WTC11 (cell line): ENCODE results near the gene ABCC4. TPM values are rescaled to one million over a fixed set of nuclear protein-coding genes. Genes with fewer than 3 reads are reported as not detected.

Experiments
- ATAC-seq: fragments of 200-7000 bp; cut with Tn5 transposase; 2 replicates; pipeline ENCODE4 v1.10.0; 2021; ENCODE audit warnings: mild to moderate bottlenecking, moderate library complexity
- CTCF ChIA-PET: fragments of 300-600 bp; sonication (Branson Sonifier 250); formaldehyde crosslinking; loops from one replicate; lab custom pipeline; 2021; ENCODE audit warnings: antibody characterized with exemption; lab: Charles Lee
- POLR2A ChIA-PET: fragments of 350-600 bp; sonication (Branson Sonifier 250); formaldehyde crosslinking; loops from one replicate; lab custom pipeline; 2021; ENCODE audit warnings: antibody characterized with exemption; lab: Charles Lee
- DNase-seq: peaks from one replicate; pipeline ENCODE4 v3.0.0; 2021; ENCODE audit warnings: low spot score
- H3K27ac Mint-ChIP-seq: 2 replicates; pipeline ENCODE4 v1.8.0; 2021; ENCODE audit warnings: mixed read lengths
- H3K27me3 Mint-ChIP-seq: 2 replicates; pipeline ENCODE4 v1.8.0; 2021; ENCODE audit warnings: low read depth, mild to moderate bottlenecking, moderate library complexity, mixed read lengths
- H3K36me3 Mint-ChIP-seq: 2 replicates; pipeline ENCODE4 v1.8.0; 2021; ENCODE audit warnings: mixed read lengths
- H3K4me1 Mint-ChIP-seq: 2 replicates; pipeline ENCODE4 v1.8.0; 2022; ENCODE audit warnings: mixed read lengths
- H3K4me3 Mint-ChIP-seq: 2 replicates; pipeline ENCODE4 v1.8.0; 2021; ENCODE audit warnings: mild to moderate bottlenecking, moderate library complexity, mixed read lengths
- H3K9me3 Mint-ChIP-seq: 2 replicates; pipeline ENCODE4 v1.8.0; 2021; ENCODE audit warnings: mixed read lengths
- CBFB ChIP-seq: sonication (generic); formaldehyde crosslinking; IDR thresholded peaks from 2 replicates; pipeline ENCODE4 v1.8.1; 2022; ENCODE audit warnings: mild to moderate bottlenecking, low read depth, missing genetic modification reagents
- GABPB1 ChIP-seq: sonication (generic); formaldehyde crosslinking; IDR thresholded peaks from 2 replicates; pipeline ENCODE4 v1.8.1; 2023; ENCODE audit warnings: mild to moderate bottlenecking, missing genetic modification reagents
- IRF2 ChIP-seq: sonication (generic); formaldehyde crosslinking; IDR thresholded peaks from 2 replicates; pipeline ENCODE4 v1.8.0; 2022; ENCODE audit warnings: low read depth, missing genetic modification reagents, borderline replicate concordance
- KAT7 ChIP-seq: sonication (generic); formaldehyde crosslinking; IDR thresholded peaks from 2 replicates; pipeline ENCODE4 v1.8.1; 2023; ENCODE audit warnings: missing genetic modification reagents, mild to moderate bottlenecking, borderline replicate concordance
- NFE2L1 ChIP-seq: sonication (generic); formaldehyde crosslinking; IDR thresholded peaks from 2 replicates; pipeline ENCODE4 v1.8.1; 2023; ENCODE audit warnings: missing genetic modification reagents
- NR2C2 ChIP-seq: sonication (generic); formaldehyde crosslinking; IDR thresholded peaks from 2 replicates; pipeline ENCODE4 v1.8.0; 2022; ENCODE audit warnings: mild to moderate bottlenecking, missing genetic modification reagents
- PRDM15 ChIP-seq: sonication (generic); formaldehyde crosslinking; IDR thresholded peaks from 2 replicates; pipeline ENCODE4 v1.8.0; 2022; ENCODE audit warnings: missing genetic modification reagents
- RORB ChIP-seq: fragments of 250-450 bp; sonication (Bioruptor Pico); IDR thresholded peaks from 2 replicates; pipeline ENCODE4 v1.9.0; 2021; ENCODE audit warnings: mild to moderate bottlenecking
- SMAD4 ChIP-seq: sonication (generic); formaldehyde crosslinking; IDR thresholded peaks from 2 replicates; pipeline ENCODE4 v1.8.0; 2022; ENCODE audit warnings: mild to moderate bottlenecking, missing genetic modification reagents
- total RNA-seq: library from RNA; stranded (reverse); gene quantifications from 3 replicates; pipeline ENCODE4 v1.2.3, GENCODE V29; 2021
- TF ChIP-seq, protein P1 (sequence below): sonication (generic); formaldehyde crosslinking; IDR thresholded peaks from 2 replicates; pipeline ENCODE4 v1.8.1; 2023; ENCODE audit warnings: mild to moderate bottlenecking, missing genetic modification reagents, borderline replicate concordance
- TF ChIP-seq, protein P2 (sequence below): sonication (generic); formaldehyde crosslinking; IDR thresholded peaks from 2 replicates; pipeline ENCODE4 v1.8.1; 2022; ENCODE audit warnings: mild to moderate bottlenecking, moderate library complexity, missing genetic modification reagents
- TF ChIP-seq, protein P3 (sequence below): sonication (generic); formaldehyde crosslinking; IDR thresholded peaks from 2 replicates; pipeline ENCODE4 v1.8.0; 2023; ENCODE audit warnings: missing genetic modification reagents, mild to moderate bottlenecking, borderline replicate concordance

The ABCC4 gene
- total RNA-seq, 1 experiment from 2014 or later = 7.2 TPM

- H3K9me3 Mint-ChIP-seq = peaks cover 15% of the 10 kb centered on the region
- DNase-seq = no peak
- ChIA-PET POLR2A (no interaction called here), CTCF (no interaction called here)
- H3K4me3 Mint-ChIP-seq = no peak overlapping the region
- no peak overlapping the region for H3K27ac Mint-ChIP-seq
- H3K36me3 Mint-ChIP-seq = 0 out of 2 replicates have a peak, but pooled peaks cover 4% of the 10 kb centered on the region
- peaks cover 3% of the 10 kb centered on the region; the same call in 1 of the 2 replicates for H3K27me3 Mint-ChIP-seq
- TF ChIP-seq, protein P1, sequence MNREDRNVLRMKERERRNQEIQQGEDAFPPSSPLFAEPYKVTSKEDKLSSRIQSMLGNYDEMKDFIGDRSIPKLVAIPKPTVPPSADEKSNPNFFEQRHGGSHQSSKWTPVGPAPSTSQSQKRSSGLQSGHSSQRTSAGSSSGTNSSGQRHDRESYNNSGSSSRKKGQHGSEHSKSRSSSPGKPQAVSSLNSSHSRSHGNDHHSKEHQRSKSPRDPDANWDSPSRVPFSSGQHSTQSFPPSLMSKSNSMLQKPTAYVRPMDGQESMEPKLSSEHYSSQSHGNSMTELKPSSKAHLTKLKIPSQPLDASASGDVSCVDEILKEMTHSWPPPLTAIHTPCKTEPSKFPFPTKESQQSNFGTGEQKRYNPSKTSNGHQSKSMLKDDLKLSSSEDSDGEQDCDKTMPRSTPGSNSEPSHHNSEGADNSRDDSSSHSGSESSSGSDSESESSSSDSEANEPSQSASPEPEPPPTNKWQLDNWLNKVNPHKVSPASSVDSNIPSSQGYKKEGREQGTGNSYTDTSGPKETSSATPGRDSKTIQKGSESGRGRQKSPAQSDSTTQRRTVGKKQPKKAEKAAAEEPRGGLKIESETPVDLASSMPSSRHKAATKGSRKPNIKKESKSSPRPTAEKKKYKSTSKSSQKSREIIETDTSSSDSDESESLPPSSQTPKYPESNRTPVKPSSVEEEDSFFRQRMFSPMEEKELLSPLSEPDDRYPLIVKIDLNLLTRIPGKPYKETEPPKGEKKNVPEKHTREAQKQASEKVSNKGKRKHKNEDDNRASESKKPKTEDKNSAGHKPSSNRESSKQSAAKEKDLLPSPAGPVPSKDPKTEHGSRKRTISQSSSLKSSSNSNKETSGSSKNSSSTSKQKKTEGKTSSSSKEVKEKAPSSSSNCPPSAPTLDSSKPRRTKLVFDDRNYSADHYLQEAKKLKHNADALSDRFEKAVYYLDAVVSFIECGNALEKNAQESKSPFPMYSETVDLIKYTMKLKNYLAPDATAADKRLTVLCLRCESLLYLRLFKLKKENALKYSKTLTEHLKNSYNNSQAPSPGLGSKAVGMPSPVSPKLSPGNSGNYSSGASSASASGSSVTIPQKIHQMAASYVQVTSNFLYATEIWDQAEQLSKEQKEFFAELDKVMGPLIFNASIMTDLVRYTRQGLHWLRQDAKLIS (CRISPR knock-in tag) = no peak
- no peak for TF ChIP-seq PRDM15
- TF ChIP-seq, protein P2, sequence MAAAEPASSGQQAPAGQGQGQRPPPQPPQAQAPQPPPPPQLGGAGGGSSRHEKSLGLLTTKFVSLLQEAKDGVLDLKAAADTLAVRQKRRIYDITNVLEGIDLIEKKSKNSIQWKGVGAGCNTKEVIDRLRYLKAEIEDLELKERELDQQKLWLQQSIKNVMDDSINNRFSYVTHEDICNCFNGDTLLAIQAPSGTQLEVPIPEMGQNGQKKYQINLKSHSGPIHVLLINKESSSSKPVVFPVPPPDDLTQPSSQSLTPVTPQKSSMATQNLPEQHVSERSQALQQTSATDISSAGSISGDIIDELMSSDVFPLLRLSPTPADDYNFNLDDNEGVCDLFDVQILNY = no peak
- TF ChIP-seq, protein P3, sequence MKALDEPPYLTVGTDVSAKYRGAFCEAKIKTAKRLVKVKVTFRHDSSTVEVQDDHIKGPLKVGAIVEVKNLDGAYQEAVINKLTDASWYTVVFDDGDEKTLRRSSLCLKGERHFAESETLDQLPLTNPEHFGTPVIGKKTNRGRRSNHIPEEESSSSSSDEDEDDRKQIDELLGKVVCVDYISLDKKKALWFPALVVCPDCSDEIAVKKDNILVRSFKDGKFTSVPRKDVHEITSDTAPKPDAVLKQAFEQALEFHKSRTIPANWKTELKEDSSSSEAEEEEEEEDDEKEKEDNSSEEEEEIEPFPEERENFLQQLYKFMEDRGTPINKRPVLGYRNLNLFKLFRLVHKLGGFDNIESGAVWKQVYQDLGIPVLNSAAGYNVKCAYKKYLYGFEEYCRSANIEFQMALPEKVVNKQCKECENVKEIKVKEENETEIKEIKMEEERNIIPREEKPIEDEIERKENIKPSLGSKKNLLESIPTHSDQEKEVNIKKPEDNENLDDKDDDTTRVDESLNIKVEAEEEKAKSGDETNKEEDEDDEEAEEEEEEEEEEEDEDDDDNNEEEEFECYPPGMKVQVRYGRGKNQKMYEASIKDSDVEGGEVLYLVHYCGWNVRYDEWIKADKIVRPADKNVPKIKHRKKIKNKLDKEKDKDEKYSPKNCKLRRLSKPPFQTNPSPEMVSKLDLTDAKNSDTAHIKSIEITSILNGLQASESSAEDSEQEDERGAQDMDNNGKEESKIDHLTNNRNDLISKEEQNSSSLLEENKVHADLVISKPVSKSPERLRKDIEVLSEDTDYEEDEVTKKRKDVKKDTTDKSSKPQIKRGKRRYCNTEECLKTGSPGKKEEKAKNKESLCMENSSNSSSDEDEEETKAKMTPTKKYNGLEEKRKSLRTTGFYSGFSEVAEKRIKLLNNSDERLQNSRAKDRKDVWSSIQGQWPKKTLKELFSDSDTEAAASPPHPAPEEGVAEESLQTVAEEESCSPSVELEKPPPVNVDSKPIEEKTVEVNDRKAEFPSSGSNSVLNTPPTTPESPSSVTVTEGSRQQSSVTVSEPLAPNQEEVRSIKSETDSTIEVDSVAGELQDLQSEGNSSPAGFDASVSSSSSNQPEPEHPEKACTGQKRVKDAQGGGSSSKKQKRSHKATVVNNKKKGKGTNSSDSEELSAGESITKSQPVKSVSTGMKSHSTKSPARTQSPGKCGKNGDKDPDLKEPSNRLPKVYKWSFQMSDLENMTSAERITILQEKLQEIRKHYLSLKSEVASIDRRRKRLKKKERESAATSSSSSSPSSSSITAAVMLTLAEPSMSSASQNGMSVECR = no peak
- no peak for TF ChIP-seq SMAD4
- TF ChIP-seq KAT7 (CRISPR knock-in tag) = no peak
- no peak for TF ChIP-seq NR2C2 (CRISPR knock-in tag)
- TF ChIP-seq NFE2L1 (CRISPR knock-in tag) = no peak
- no peak for TF ChIP-seq GABPB1 (CRISPR knock-in tag)
- TF ChIP-seq CBFB (CRISPR knock-in tag) = no peak
- no peak for TF ChIP-seq RORB
- no peak for TF ChIP-seq IRF2 (CRISPR knock-in tag)
- ATAC-seq = no peak
- H3K4me1 Mint-ChIP-seq = peaks cover 52% of the 10 kb centered on the region
Observed at GRCh38 chr13:94993616-94994015, 307.6 kb downstream of the ABCC4 start.
